ENCODE data around the gene PLD6. TPM values are rescaled to one million over a fixed set of nuclear protein-coding genes. Genes with fewer than 3 reads are reported as not detected.

The PLD6 gene
- polyA plus RNA-seq, 1 donor (not counting 4 experiments of a cell fraction or from before 2014, with no cell fraction given): 1.6 TPM

DNA sequence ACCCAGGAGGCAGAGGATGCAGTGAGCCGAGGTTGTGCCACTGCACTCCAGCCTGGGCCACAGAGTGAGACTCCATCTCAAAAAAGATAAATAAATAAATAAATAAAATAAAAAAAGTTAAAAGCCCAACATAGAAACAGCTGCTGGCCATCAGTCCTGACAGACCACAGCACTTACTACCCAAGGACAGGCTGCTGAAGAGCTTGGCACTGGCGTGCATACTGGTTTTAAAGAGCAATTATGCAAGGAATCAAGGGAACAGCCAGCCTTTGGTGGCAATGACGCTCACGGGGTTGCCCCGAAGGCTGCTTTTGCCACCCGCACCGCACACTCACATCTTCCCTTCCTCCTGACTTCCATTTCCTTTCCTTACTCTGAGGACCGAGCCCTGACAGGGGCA, 4.2 kb downstream of the PLD6 start:
- TF ChIP-seq EZH2 (IDR thresholded peaks at IDR 0.05; ENCODE audit: low read length): no peak
- TF ChIP-seq, protein P1, sequence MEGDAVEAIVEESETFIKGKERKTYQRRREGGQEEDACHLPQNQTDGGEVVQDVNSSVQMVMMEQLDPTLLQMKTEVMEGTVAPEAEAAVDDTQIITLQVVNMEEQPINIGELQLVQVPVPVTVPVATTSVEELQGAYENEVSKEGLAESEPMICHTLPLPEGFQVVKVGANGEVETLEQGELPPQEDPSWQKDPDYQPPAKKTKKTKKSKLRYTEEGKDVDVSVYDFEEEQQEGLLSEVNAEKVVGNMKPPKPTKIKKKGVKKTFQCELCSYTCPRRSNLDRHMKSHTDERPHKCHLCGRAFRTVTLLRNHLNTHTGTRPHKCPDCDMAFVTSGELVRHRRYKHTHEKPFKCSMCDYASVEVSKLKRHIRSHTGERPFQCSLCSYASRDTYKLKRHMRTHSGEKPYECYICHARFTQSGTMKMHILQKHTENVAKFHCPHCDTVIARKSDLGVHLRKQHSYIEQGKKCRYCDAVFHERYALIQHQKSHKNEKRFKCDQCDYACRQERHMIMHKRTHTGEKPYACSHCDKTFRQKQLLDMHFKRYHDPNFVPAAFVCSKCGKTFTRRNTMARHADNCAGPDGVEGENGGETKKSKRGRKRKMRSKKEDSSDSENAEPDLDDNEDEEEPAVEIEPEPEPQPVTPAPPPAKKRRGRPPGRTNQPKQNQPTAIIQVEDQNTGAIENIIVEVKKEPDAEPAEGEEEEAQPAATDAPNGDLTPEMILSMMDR (optimal IDR thresholded peaks at IDR 0.05 in 1 of 3, IDR thresholded peaks at IDR 0.05 in 1 of 3, conservative IDR thresholded peaks at IDR 0.05 in 1 of 3; ENCODE audit: extremely low read depth in 1 of 3, insufficient read depth in 2 of 3, low read length in 3 of 3): no peak
- Histone ChIP-seq H3K27ac (ENCODE audit: control insufficient read depth, insufficient read depth, low read length) (no peak overlapping the region), H3K9ac (ENCODE audit: control insufficient read depth, extremely low read depth, insufficient read depth, low read length) (no peak overlapping the region), H3K4me2 (ENCODE audit: control insufficient read depth, extremely low read depth, insufficient read depth, low read depth, low read length) (no peak overlapping the region), H3K9me1 (ENCODE audit: control insufficient read depth, extremely low read depth, insufficient read depth, low read length) (no peaks in the 10 kb centered on the region), H4K20me1 (ENCODE audit: control insufficient read depth, extremely low read depth, insufficient read depth, low read length) (no peaks in the 10 kb centered on the region), H3K4me1 (ENCODE audit: control insufficient read depth, extremely low read depth, insufficient read depth, low read length) (peaks cover 21% of the 10 kb centered on the region), H3K27me3 (ENCODE audit: control insufficient read depth, extremely low read depth, insufficient read depth, low read length) (no peaks in the 10 kb centered on the region), H3K36me3 (ENCODE audit: control insufficient read depth in 2 of 2, extremely low read depth in 1 of 2, insufficient read depth in 2 of 2, low read length in 2 of 2) (peaks cover 0 to 1% of the 10 kb centered on the region in 2 experiments), H2AFZ (ENCODE audit: control insufficient read depth, low read length) (no peak overlapping the region), H3K79me2 (ENCODE audit: control insufficient read depth, insufficient read depth, low read length) (no peaks in the 10 kb centered on the region), H3K4me3 (ENCODE audit: control insufficient read depth in 2 of 3, extremely low read depth in 1 of 3, insufficient read depth in 2 of 3, low read depth in 1 of 3, low read length in 3 of 3) (no peak overlapping the region), H3K9me3 (ENCODE audit: control insufficient read depth, low read depth, low read length) (no peaks in the 10 kb centered on the region)
- dilution Hi-C loops (cut with MboI; ENCODE audit: extremely low pct_ligation_motif_present, low sequenced_read_pairs): no loop called here
- DNase-seq (ENCODE audit: low read depth, low spot score) (no peak), FAIRE-seq (no peak)

DNA sequence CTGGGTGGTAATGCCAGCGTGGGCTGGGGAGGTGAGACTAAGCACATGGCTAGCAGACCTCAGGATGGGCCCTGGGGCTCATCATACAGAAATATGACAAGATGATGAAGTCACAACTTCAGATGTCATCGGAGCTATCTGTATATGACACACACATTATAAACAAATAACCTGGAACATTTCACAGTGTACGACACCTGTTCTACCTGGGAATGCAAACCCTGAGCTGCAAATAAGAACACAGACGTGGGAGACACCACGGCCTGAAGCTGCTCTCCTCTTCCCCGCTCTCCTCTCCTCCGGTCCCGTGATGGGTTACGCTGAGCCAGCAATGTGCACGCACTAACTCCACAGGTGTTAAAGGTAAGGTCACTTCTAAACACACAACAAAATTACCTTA, 4.9 kb downstream of the PLD6 start:
- Histone ChIP-seq H3K36me3 (ENCODE audit: control insufficient read depth in 2 of 2, extremely low read depth in 1 of 2, insufficient read depth in 2 of 2, low read length in 2 of 2) (peaks cover 0 to 1% of the 10 kb centered on the region in 2 experiments), H4K20me1 (ENCODE audit: control insufficient read depth, extremely low read depth, insufficient read depth, low read length) (no peaks in the 10 kb centered on the region), H3K9me1 (ENCODE audit: control insufficient read depth, extremely low read depth, insufficient read depth, low read length) (no peaks in the 10 kb centered on the region), H3K27ac (ENCODE audit: control insufficient read depth, insufficient read depth, low read length) (no peak overlapping the region), H2AFZ (ENCODE audit: control insufficient read depth, low read length) (no peak overlapping the region), H3K4me3 (ENCODE audit: control insufficient read depth in 2 of 3, extremely low read depth in 1 of 3, insufficient read depth in 2 of 3, low read depth in 1 of 3, low read length in 3 of 3) (no peak overlapping the region), H3K79me2 (ENCODE audit: control insufficient read depth, insufficient read depth, low read length) (no peaks in the 10 kb centered on the region), H3K9me3 (ENCODE audit: control insufficient read depth, low read depth, low read length) (no peaks in the 10 kb centered on the region), H3K4me1 (ENCODE audit: control insufficient read depth, extremely low read depth, insufficient read depth, low read length) (peaks cover 19% of the 10 kb centered on the region), H3K27me3 (ENCODE audit: control insufficient read depth, extremely low read depth, insufficient read depth, low read length) (no peaks in the 10 kb centered on the region), H3K9ac (ENCODE audit: control insufficient read depth, extremely low read depth, insufficient read depth, low read length) (no peak overlapping the region), H3K4me2 (ENCODE audit: control insufficient read depth, extremely low read depth, insufficient read depth, low read depth, low read length) (no peak overlapping the region)
- FAIRE-seq (no peak), DNase-seq (ENCODE audit: low read depth, low spot score) (no peak)
- no peak for TF ChIP-seq EZH2 (IDR thresholded peaks at IDR 0.05; ENCODE audit: low read length)
- TF ChIP-seq, protein P1 (optimal IDR thresholded peaks at IDR 0.05 in 1 of 3, IDR thresholded peaks at IDR 0.05 in 1 of 3, conservative IDR thresholded peaks at IDR 0.05 in 1 of 3; ENCODE audit: extremely low read depth in 1 of 3, insufficient read depth in 2 of 3, low read length in 3 of 3): no peak
- dilution Hi-C loops (cut with MboI; ENCODE audit: extremely low pct_ligation_motif_present, low sequenced_read_pairs): no loop called here
